ENCODE results near the gene PLEKHG4B. TPM values are rescaled to one million over a fixed set of nuclear protein-coding genes. Genes with fewer than 3 reads are reported as not detected.

Gene PLEKHG4B
- polyA plus RNA-seq, 1 donor (not counting 4 experiments of a cell fraction or from before 2014, with no cell fraction given) = not detected

DNA sequence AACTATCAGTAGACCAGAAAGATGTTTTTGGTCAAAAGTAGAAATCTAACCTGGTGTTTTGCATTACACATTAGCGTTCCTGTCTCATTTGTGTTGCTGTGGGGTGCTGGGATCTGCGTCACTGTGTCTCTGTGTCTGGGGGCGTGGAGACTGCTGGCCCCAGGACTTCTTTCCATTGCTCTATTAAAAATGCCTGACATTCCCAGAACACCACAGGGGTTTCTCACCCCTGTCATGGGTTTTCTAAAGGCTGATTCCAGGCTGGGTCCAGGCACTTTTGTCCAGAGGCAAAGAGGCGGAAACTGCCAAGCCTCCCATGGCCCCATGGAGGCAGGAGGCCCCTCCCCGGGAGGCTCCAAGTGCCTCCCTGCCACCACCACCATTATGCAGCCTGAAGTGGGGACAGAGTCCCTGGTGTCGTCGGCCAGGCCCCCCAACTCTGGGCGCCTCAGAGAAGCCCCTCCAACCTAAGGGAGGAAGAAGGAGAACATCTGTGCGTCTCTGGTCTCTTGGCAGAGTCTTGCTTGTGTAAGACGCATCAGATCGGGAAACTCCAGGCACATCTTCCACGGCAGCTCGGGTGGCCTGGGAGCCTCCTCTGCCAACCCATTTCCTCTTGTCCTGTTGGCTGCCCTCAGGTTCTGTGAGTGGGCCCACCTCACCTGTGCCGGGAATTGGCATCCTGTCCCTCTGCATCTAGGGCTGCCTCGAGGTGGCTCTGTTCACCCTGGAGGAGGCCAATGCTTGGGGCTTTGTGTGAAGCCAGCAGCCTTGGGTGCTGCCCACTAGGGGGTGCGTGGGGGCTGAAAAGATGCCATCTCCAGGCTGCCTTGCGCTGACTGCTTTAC lies 13.8 kb upstream of the PLEKHG4B start:
- dilution Hi-C loops (cut with MboI; ENCODE audit: extremely low pct_ligation_motif_present, low sequenced_read_pairs) = no loop called here
- Histone ChIP-seq H3K9me1 (ENCODE audit: control insufficient read depth, extremely low read depth, insufficient read depth, low read length) (no peaks in the 10 kb centered on the region), H3K4me3 (ENCODE audit: control insufficient read depth in 2 of 3, extremely low read depth in 1 of 3, insufficient read depth in 2 of 3, low read depth in 1 of 3, low read length in 3 of 3) (no peak overlapping the region), H3K9ac (ENCODE audit: control insufficient read depth, extremely low read depth, insufficient read depth, low read length) (no peak overlapping the region), H3K27ac (ENCODE audit: control insufficient read depth, insufficient read depth, low read length) (no peak overlapping the region), H4K20me1 (ENCODE audit: control insufficient read depth, extremely low read depth, insufficient read depth, low read length) (no peaks in the 10 kb centered on the region), H3K4me1 (ENCODE audit: control insufficient read depth, extremely low read depth, insufficient read depth, low read length) (no peaks in the 10 kb centered on the region), H2AFZ (ENCODE audit: control insufficient read depth, low read length) (no peak overlapping the region), H3K9me3 (ENCODE audit: control insufficient read depth, low read depth, low read length) (no peaks in the 10 kb centered on the region), H3K27me3 (ENCODE audit: control insufficient read depth, extremely low read depth, insufficient read depth, low read length) (peaks cover 54% of the 10 kb centered on the region), H3K4me2 (ENCODE audit: control insufficient read depth, extremely low read depth, insufficient read depth, low read depth, low read length) (no peak overlapping the region), H3K36me3 (ENCODE audit: control insufficient read depth in 2 of 2, extremely low read depth in 1 of 2, insufficient read depth in 2 of 2, low read length in 2 of 2) (no peaks in the 10 kb centered on the region), H3K79me2 (ENCODE audit: control insufficient read depth, insufficient read depth, low read length) (no peaks in the 10 kb centered on the region)
- FAIRE-seq = no peak
- DNase-seq (ENCODE audit: low read depth, low spot score) = no peak
- TF ChIP-seq EZH2 (IDR thresholded peaks at IDR 0.05; ENCODE audit: low read length) = no peak
- TF ChIP-seq, protein P1, sequence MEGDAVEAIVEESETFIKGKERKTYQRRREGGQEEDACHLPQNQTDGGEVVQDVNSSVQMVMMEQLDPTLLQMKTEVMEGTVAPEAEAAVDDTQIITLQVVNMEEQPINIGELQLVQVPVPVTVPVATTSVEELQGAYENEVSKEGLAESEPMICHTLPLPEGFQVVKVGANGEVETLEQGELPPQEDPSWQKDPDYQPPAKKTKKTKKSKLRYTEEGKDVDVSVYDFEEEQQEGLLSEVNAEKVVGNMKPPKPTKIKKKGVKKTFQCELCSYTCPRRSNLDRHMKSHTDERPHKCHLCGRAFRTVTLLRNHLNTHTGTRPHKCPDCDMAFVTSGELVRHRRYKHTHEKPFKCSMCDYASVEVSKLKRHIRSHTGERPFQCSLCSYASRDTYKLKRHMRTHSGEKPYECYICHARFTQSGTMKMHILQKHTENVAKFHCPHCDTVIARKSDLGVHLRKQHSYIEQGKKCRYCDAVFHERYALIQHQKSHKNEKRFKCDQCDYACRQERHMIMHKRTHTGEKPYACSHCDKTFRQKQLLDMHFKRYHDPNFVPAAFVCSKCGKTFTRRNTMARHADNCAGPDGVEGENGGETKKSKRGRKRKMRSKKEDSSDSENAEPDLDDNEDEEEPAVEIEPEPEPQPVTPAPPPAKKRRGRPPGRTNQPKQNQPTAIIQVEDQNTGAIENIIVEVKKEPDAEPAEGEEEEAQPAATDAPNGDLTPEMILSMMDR (optimal IDR thresholded peaks at IDR 0.05 in 1 of 3, IDR thresholded peaks at IDR 0.05 in 1 of 3, conservative IDR thresholded peaks at IDR 0.05 in 1 of 3; ENCODE audit: extremely low read depth in 1 of 3, insufficient read depth in 2 of 3, low read length in 3 of 3) = peak; percentile 25 to 54 (median 46)

DNA sequence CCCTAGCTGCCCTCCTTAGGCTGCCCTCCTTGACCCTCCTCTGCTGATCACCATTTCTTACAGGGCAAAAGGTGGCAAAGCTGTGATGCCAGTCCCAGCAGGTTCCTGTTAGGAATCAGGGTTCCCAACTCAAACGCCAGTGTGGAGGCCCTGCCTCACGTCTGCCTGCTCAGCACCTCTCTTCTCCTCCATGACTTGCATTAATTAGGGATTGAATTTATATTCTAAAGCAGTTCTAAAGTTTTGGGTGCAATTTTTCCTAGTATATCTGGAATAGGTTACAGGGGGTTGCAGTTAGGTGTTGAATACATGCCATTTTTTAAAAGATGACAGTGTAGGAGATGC lies 13.2 kb upstream of the PLEKHG4B start:
- dilution Hi-C loops (cut with MboI; ENCODE audit: extremely low pct_ligation_motif_present, low sequenced_read_pairs) = no loop called here
- Histone ChIP-seq H2AFZ (ENCODE audit: control insufficient read depth, low read length) (no peak overlapping the region), H4K20me1 (ENCODE audit: control insufficient read depth, extremely low read depth, insufficient read depth, low read length) (no peaks in the 10 kb centered on the region), H3K4me2 (ENCODE audit: control insufficient read depth, extremely low read depth, insufficient read depth, low read depth, low read length) (no peak overlapping the region), H3K4me3 (ENCODE audit: control insufficient read depth in 2 of 3, extremely low read depth in 1 of 3, insufficient read depth in 2 of 3, low read depth in 1 of 3, low read length in 3 of 3) (no peak overlapping the region), H3K9me1 (ENCODE audit: control insufficient read depth, extremely low read depth, insufficient read depth, low read length) (no peaks in the 10 kb centered on the region), H3K27me3 (ENCODE audit: control insufficient read depth, extremely low read depth, insufficient read depth, low read length) (peaks cover 54% of the 10 kb centered on the region), H3K27ac (ENCODE audit: control insufficient read depth, insufficient read depth, low read length) (no peak overlapping the region), H3K4me1 (ENCODE audit: control insufficient read depth, extremely low read depth, insufficient read depth, low read length) (no peaks in the 10 kb centered on the region), H3K36me3 (ENCODE audit: control insufficient read depth in 2 of 2, extremely low read depth in 1 of 2, insufficient read depth in 2 of 2, low read length in 2 of 2) (no peaks in the 10 kb centered on the region), H3K79me2 (ENCODE audit: control insufficient read depth, insufficient read depth, low read length) (no peaks in the 10 kb centered on the region), H3K9me3 (ENCODE audit: control insufficient read depth, low read depth, low read length) (no peaks in the 10 kb centered on the region), H3K9ac (ENCODE audit: control insufficient read depth, extremely low read depth, insufficient read depth, low read length) (no peak overlapping the region)
- DNase-seq (ENCODE audit: low read depth, low spot score) (no peak), FAIRE-seq (no peak)
- no peak for TF ChIP-seq EZH2 (IDR thresholded peaks at IDR 0.05; ENCODE audit: low read length)
- TF ChIP-seq, protein P1 (optimal IDR thresholded peaks at IDR 0.05 in 1 of 3, IDR thresholded peaks at IDR 0.05 in 1 of 3, conservative IDR thresholded peaks at IDR 0.05 in 1 of 3; ENCODE audit: extremely low read depth in 1 of 3, insufficient read depth in 2 of 3, low read length in 3 of 3) = no peak

Measured in keratinocyte (primary cell).